ENCODE data around the gene TSPEAR.
"Not testable (repeated sequence)": the region's sequence is repeated elsewhere in the genome, so short reads cannot be mapped to it uniquely, and the experiment has no call there.

Gene TSPEAR

DNA sequence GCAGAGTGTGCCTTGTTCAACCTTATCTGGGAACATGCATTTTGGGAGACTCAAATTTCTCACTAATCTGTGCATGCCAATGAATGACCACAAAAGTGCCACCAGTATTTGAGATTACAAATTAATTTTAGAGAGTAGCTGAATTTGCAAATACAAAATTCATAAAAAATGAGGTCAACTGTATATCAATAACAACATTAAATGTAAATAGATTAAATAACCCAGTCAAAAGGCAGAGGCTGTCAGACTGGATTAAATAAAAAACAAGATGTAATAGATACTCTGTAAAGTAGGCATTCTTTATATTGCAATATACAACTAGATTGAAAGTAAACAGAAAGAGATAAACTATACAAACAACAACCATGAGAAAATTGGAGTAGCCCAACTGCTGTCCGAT lies 147.3 kb downstream of the TSPEAR start:
- no peak for DNase-seq

- DNase-seq, result no peak
Observed at GRCh38 chr21:44558695-44559094, 152.7 kb downstream of the TSPEAR start, which contains the start of gene KRTAP10-3. TSS of gene KRTAP10-3 (minus strand) at chr21:44558795. CDS start at chr21:44558715, 80 bp downstream.

- DNase-seq, result peak; percentile 37
Observed at GRCh38 chr21:44558329-44558675, 153.1 kb downstream of the TSPEAR start.

DNA sequence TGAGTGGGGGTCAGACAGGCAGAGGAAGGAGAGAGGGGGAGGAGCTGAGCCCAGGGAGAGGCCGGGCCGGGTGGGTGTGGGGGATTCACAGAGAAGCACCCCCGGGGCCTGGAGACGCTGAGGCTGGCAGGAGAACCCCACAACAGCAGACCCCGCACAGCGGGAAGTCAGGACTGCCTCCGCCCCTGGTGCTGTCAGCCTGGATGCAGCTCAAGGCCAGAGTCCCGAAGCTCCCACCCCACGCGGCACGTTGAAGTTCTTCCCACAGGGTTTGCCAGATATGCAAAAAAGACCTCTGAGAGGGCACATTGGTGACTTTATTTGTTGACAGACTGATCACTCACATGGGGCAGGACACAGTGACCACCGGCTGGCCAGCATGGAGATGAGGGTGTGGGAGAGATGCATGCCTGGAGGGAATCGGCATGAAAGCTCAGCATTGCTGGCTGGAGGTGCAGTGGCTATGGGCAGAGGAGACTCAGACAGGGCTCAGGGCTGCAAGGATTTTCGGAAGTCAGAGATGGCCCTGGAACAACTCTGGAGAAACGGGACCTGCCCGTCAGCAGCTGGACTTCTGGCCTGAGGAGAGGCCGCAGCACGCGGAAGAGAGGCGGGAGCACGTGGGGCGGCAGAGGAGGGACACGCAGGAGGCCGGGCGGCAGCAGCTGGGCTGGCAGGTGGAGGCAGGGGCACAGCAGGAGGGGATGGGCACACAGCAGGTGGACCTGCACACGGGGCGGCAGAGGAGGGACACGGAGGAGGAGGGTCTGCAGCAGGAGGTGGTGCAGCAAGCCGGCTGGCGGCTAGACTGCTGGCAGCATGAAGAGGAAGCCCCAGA lies 153.7 kb downstream of the TSPEAR start:
- no peak for DNase-seq

- DNase-seq, result peak; percentile 81
Observed at GRCh38 chr21:44556879-44557278, 154.5 kb downstream of the TSPEAR start.

DNA sequence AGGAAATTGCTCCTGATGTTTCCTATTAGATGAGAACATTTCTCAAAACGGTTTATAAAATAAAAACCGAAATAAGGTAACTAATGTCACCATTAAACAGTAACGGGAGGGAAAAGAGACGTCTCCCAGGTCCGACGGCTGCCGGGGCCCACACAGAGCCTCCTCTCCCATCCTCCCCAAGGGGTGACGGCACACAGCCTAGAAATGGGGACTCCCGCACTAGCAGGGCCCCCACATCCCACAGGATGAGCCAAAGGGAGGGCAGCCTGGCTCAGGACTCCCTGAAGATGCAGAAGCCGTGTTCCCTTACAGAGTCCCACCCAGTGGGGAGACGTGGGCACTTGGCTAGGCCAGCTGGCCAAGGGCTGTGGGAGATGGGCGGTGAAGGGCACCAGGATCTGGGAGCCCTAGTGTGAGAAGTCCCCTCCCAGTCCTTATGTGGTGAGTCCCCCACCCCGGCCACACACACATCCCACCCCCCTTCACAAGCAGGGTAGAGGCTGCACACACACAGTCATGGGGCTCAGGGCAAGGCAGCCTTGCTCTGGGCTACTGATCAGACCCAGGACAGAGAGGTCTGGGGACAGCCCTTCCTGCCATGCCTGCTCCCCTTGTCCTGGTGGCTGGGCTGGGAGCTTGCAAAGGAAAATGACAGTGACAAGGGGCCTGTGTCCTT lies 156.0 kb downstream of the TSPEAR start:
- no peak for DNase-seq

GRCh38 chr21:44552681-44553080 lies 158.7 kb downstream of the TSPEAR start:
- DNase-seq, result peak; percentile 54

DNA sequence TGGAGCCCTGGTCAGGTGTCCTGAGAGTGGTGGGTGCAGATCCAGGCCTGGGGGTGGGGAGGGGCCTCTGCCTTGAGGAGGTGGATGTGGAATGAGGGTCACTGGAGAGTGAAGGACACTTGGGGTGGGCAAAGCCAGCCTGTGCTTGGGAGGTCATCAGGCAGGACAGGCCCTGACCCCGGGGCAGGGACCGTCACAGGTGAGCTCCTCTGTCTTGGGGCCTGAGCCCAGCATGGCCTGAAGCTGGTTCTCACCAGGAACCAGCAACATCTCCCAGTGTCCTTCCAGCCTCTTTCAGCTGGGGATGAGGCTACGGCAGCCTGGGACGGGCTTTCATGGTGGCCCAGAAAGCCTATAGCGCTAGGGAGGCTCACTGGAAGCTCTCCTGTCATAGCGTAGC lies 159.2 kb downstream of the TSPEAR start:
- no peak for DNase-seq

- peak; percentile 86 for DNase-seq
Observed at GRCh38 chr21:44551340-44551961, 159.9 kb downstream of the TSPEAR start, which contains the start of gene KRTAP10-2. TSS of gene KRTAP10-2 (minus strand) at chr21:44551505. CDS start at chr21:44551458, 47 bp downstream.

DNA sequence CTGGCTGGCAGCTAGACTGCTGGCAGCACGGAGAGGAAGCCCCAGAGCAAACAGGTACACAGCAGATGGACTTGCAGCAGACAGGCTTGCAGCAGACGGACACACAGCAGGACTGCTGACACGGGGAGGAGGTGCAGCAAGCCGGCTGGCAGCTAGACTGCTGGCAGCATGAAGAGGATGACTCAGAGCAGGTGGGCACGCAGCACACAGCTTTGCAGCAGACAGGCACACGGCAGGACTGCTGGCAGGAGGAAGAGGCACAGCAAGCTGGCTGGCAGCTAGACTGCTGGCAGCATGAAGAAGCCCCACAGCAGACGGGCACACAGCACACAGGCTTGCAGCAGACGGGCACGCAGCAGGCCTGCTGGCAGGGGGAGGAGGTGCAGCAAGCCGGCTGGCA lies 160.6 kb downstream of the TSPEAR start:
- DNase-seq, result peak; percentile 23

DNA sequence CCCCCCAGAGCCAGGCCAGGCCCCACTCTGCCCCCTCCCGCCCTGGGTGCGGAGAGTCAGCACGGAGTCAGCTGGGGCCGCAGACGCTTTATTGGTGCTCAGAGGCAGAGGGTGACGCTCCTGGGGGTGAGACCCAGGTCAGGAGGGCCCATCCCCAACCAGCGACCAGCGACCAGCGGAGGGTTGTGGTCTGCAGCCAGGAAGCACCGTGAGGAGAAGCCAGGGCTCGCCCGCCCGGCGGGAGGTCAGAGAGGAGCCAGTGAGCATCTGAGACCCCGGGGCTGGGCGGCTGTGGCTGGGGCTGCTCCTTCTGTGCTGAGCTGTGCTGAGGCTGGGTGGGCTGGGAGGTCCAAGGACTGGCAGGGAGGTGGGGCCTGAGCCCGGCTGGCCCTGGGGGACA lies 161.1 kb downstream of the TSPEAR start:
- not testable (repeated sequence) for DNase-seq

- DNase-seq, result no peak
Observed at GRCh38 chr21:44549525-44550211, 161.7 kb downstream of the TSPEAR start.

- no peak for DNase-seq
Observed at GRCh38 chr21:44548922-44549321, 162.4 kb downstream of the TSPEAR start.

DNA sequence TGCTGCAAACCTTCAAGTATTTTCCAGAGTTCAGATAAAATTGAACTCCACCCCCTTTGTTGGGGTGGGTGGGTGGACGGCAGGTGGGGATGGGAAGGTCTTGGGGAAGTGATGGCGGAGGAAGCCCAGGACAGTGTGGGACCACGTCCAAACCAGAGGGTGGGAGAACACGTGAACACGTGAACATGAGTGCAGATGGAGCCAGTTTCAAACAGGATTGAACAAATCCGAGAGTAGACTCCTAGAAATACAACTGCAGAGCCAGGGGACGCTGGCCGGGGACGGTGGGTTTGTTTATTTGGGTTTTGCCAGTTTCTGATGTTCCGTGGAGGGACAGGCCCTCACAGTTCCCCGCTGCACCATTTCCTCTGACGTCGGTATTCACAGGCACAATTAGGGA lies 163.0 kb downstream of the TSPEAR start:
- no peak for DNase-seq

- no peak for DNase-seq
Observed at GRCh38 chr21:44547656-44548331, 163.6 kb downstream of the TSPEAR start.

- no peak for DNase-seq
Observed at GRCh38 chr21:44544566-44544965, 166.8 kb downstream of the TSPEAR start.

- DNase-seq, result no peak
Observed at GRCh38 chr21:44542716-44543115, 168.7 kb downstream of the TSPEAR start.

DNA sequence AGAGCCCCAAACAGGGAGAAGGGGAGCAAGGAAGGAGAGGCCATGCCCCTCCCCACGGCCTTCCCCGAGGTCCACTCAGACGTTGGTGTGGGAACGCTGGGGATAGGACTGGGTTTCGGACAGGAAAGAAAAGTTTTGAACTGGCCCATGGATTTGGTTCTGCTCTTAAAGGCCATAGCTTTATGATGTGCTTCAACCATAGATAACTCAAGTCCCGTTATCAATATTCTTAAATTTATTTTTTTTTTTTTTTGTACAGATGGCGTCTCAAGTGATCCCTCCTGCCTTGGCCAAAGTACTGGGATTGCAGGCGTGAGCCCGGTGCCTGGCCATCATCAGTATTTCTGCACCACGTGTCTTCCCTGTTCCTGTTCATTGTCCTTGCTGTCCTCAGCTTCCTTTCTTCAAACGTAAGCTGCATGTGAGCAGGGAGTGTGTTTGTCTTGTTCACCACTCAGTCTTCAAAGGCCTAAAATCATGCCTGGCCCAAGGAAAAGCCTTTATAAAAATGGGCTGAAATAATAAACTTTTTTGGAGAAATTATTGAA lies 170.6 kb downstream of the TSPEAR start:
- DNase-seq, result no peak

- DNase-seq, result no peak
Observed at GRCh38 chr21:44539991-44540666, 171.2 kb downstream of the TSPEAR start, which contains the start of gene KRTAP10-1. TSS of gene KRTAP10-1 (minus strand) at chr21:44540195. CDS start at chr21:44540150, 45 bp downstream.

GRCh38 chr21:44539046-44539445 lies 172.3 kb downstream of the TSPEAR start:
- no peak for DNase-seq
